Erythroblast (primary cell): ENCODE results near the gene SLC35B2.

Experiments
- GATA1 ChIP-seq: IDR thresholded peaks from 2 replicates; pipeline ENCODE4 v1.6.1; 2011; ENCODE audit warnings: low read depth, mild to moderate bottlenecking, control low read depth, low read length, moderate library complexity
- POLR2A ChIP-seq: IDR thresholded peaks from 2 replicates; pipeline ENCODE4 v1.6.1; 2011; ENCODE audit warnings: mild to moderate bottlenecking, low read length

GRCh38 chr6:44286285-44286565, 28.9 kb upstream of the SLC35B2 start:
- TF ChIP-seq POLR2A (no peak), GATA1 (no peak)
